SK-N-SH (cell line): ENCODE measurements around the gene RNF4.

Experiments used
- CTCF ChIP-seq: fragments of 200-600 bp; sonication (generic); IDR thresholded peaks from 2 replicates; pipeline ENCODE4 v1.6.1; 2017; ENCODE audit warnings: antibody characterized with exemption, mild to moderate bottlenecking, moderate library complexity
- FOXM1 ChIP-seq: IDR thresholded peaks from 2 replicates; pipeline ENCODE4 v1.4.0; 2012; ENCODE audit warnings: low read depth, mild to moderate bottlenecking
- GABPA ChIP-seq: IDR thresholded peaks from 2 replicates; pipeline ENCODE4 v1.4.0; 2012; ENCODE audit warnings: low read depth, mild to moderate bottlenecking
- MEF2A ChIP-seq: IDR thresholded peaks from 2 replicates; pipeline ENCODE4 v1.4.0; 2012; ENCODE audit warnings: low read depth, borderline replicate concordance
- PBX3 ChIP-seq: IDR thresholded peaks from 2 replicates; pipeline ENCODE4; 2012
- POLR2AphosphoS5 ChIP-seq: IDR thresholded peaks from 2 replicates; pipeline ENCODE4 v1.6.1; 2012; ENCODE audit warnings: low read depth, low read length

GRCh38 chr4:2489081-2489805, 20.3 kb downstream of the RNF4 start:
- TF ChIP-seq FOXM1 (no peak), MEF2A (no peak), PBX3 (no peak), POLR2AphosphoS5 (no peak), CTCF (no peak), GABPA (no peak)
